HCT116 (cell line): ENCODE data around the gene GDE1.

ENCODE experiments used
- EZH2 ChIP-seq: fragments of 200-600 bp; sonication (generic); IDR thresholded peaks from 2 replicates; pipeline ENCODE4 v1.6.1; 2017; ENCODE audit warnings: antibody characterized with exemption, mixed run types
- POLR2A ChIP-seq: IDR thresholded peaks from 2 replicates; pipeline ENCODE4 v1.7.0; 2011; ENCODE audit warnings: borderline replicate concordance; ENCODE audit not compliant: insufficient read depth, insufficient read length; ENCODE audit errors: extremely low read depth
- SIN3A ChIP-seq: IDR thresholded peaks from 2 replicates; pipeline ENCODE4 v1.6.1; 2012; ENCODE audit warnings: low read depth
- ZNF274 ChIP-seq: fragments of 200-500 bp; sonication (Bioruptor generic); IDR thresholded peaks from 2 replicates; pipeline ENCODE4 v1.6.1; 2014; ENCODE audit warnings: mild to moderate bottlenecking, low read depth, low read length, inconsistent platforms
- TF ChIP-seq, protein P1 (sequence below): IDR thresholded peaks from 2 replicates; pipeline ENCODE4 v1.6.1; 2011; ENCODE audit warnings: mild to moderate bottlenecking, low read length, moderate library complexity; ENCODE audit not compliant: insufficient replicate concordance; ENCODE audit errors: extremely low read depth
- TF ChIP-seq, protein P2 (sequence below), 3 experiments: fragments of 200-600 bp in 1 of 3; sonication (generic) in 1 of 3; IDR thresholded peaks in 2 of 3; conservative IDR thresholded peaks in 1 of 3; 2 replicates each; pipeline ENCODE4 v1.5.1; 2012 to 2017; ENCODE audit warnings: low read depth in 2 of 3, low read length in 2 of 3, antibody characterized with exemption in 1 of 3, borderline replicate concordance in 1 of 3, control low read depth in 1 of 3, mild to moderate bottlenecking in 1 of 3, mixed read lengths in 1 of 3, mixed run types in 1 of 3, moderate library complexity in 1 of 3; ENCODE audit not compliant: insufficient read depth in 1 of 3

DNA sequence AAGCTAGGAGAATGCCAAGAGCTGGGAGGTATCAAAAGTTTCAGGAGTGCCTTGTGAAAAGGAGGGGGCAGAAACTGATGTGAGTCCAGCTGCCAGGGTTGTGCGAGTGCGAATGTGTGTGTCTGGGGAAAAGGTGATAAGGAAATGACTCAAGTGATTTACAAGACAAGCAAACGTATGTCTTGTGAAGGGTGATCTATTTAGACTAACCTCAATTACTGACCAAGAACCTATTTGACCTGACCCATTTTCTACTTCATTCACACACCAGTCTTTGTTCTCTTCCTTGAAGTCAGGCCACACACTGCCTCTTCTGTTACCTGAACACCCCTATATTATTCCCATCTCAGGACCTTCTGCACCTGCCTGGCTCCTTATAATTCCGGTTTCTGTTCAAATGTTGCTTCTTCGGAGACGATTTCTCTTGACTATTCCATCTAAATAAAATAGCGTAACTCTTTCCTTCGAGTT, 1.0 kb downstream of the GDE1 start:
- no peak for TF ChIP-seq POLR2A
- TF ChIP-seq, protein P1, sequence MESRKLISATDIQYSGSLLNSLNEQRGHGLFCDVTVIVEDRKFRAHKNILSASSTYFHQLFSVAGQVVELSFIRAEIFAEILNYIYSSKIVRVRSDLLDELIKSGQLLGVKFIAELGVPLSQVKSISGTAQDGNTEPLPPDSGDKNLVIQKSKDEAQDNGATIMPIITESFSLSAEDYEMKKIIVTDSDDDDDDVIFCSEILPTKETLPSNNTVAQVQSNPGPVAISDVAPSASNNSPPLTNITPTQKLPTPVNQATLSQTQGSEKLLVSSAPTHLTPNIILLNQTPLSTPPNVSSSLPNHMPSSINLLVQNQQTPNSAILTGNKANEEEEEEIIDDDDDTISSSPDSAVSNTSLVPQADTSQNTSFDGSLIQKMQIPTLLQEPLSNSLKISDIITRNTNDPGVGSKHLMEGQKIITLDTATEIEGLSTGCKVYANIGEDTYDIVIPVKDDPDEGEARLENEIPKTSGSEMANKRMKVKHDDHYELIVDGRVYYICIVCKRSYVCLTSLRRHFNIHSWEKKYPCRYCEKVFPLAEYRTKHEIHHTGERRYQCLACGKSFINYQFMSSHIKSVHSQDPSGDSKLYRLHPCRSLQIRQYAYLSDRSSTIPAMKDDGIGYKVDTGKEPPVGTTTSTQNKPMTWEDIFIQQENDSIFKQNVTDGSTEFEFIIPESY, result no peak
- TF ChIP-seq, protein P2, sequence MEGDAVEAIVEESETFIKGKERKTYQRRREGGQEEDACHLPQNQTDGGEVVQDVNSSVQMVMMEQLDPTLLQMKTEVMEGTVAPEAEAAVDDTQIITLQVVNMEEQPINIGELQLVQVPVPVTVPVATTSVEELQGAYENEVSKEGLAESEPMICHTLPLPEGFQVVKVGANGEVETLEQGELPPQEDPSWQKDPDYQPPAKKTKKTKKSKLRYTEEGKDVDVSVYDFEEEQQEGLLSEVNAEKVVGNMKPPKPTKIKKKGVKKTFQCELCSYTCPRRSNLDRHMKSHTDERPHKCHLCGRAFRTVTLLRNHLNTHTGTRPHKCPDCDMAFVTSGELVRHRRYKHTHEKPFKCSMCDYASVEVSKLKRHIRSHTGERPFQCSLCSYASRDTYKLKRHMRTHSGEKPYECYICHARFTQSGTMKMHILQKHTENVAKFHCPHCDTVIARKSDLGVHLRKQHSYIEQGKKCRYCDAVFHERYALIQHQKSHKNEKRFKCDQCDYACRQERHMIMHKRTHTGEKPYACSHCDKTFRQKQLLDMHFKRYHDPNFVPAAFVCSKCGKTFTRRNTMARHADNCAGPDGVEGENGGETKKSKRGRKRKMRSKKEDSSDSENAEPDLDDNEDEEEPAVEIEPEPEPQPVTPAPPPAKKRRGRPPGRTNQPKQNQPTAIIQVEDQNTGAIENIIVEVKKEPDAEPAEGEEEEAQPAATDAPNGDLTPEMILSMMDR (IDR thresholded peaks at IDR 0.05 in 2 of 3, conservative IDR thresholded peaks at IDR 0.05 in 1 of 3; ENCODE audit: borderline replicate concordance in 1 of 3, insufficient read depth in 1 of 3, low read depth in 2 of 3, low read length in 2 of 3), result no peak
- TF ChIP-seq SIN3A, result no peak
- TF ChIP-seq EZH2, result no peak
- TF ChIP-seq ZNF274, result no peak
